ENCODE results near the gene SLC39A11.

- TF ChIP-seq CTCF (conservative IDR thresholded peaks at IDR 0.05 in 1 of 2, IDR thresholded peaks at IDR 0.05 in 1 of 2; ENCODE audit: extremely low read depth in 1 of 2, insufficient read depth in 1 of 2, low read depth in 1 of 2, low read length in 2 of 2) (no peak), EZH2 (IDR thresholded peaks at IDR 0.05; ENCODE audit: borderline replicate concordance, low read length) (no peak)
Observed at GRCh38 chr17:72692676-72693075, 399.8 kb downstream of the SLC39A11 start.
